Smooth muscle cell (in vitro differentiated cells): ENCODE measurements around the gene SORCS3. TPM values are rescaled to one million over a fixed set of nuclear protein-coding genes. Genes with fewer than 3 reads are reported as not detected.

Source experiments
- DNase-seq: peaks from one replicate; lab custom pipeline; 2025; ENCODE audit not compliant: unreplicated experiment; lab: John Stamatoyannopoulos, UW
- H2AFZ ChIP-seq: fragments of 200-600 bp; sonication (generic); 2 replicates; pipeline ENCODE4 v1.6.0; 2016; ENCODE audit warnings: antibody characterized with exemption, low read depth, mild to moderate bottlenecking
- H3F3A ChIP-seq: fragments of 200-600 bp; sonication (generic); 2 replicates; pipeline ENCODE4 v1.6.0; 2017; ENCODE audit warnings: antibody characterized with exemption, low read depth
- H3K27ac ChIP-seq: fragments of 200-600 bp; sonication (generic); 2 replicates; pipeline ENCODE4 v1.5.1; 2016; ENCODE audit warnings: low read depth, mild to moderate bottlenecking
- H3K27me3 ChIP-seq: fragments of 200-600 bp; sonication (generic); 2 replicates; pipeline ENCODE4 v1.6.1; 2016; ENCODE audit warnings: low read depth, mild to moderate bottlenecking
- H3K36me3 ChIP-seq: fragments of 200-600 bp; sonication (generic); 2 replicates; pipeline ENCODE4 v1.5.1; 2016; ENCODE audit warnings: low read depth
- H3K4me1 ChIP-seq: fragments of 200-600 bp; sonication (generic); 2 replicates; pipeline ENCODE4 v1.5.1; 2016; ENCODE audit warnings: low read depth
- H3K4me2 ChIP-seq: fragments of 200-600 bp; sonication (generic); 2 replicates; pipeline ENCODE4 v1.6.0; 2016; ENCODE audit warnings: mild to moderate bottlenecking
- H3K4me3 ChIP-seq: fragments of 200-600 bp; sonication (generic); 2 replicates; pipeline ENCODE4 v1.5.1; 2016; ENCODE audit warnings: mild to moderate bottlenecking
- H3K79me2 ChIP-seq: fragments of 200-600 bp; sonication (generic); 2 replicates; pipeline ENCODE4 v1.6.0; 2016; ENCODE audit warnings: low read depth, mild to moderate bottlenecking
- H3K9ac ChIP-seq: fragments of 200-600 bp; sonication (generic); 2 replicates; pipeline ENCODE4 v1.6.0; 2016; ENCODE audit warnings: low read depth
- H3K9me3 ChIP-seq: fragments of 200-600 bp; sonication (generic); replicated peaks from 2 replicates; pipeline ENCODE4 v1.5.1; 2016; ENCODE audit warnings: low read depth
- H4K20me1 ChIP-seq: fragments of 200-600 bp; sonication (generic); 2 replicates; pipeline ENCODE4 v1.6.0; 2016; ENCODE audit warnings: low read depth
- CTCF ChIP-seq: fragments of 200-600 bp; sonication (generic); IDR thresholded peaks from 2 replicates; pipeline ENCODE4 v1.5.1; 2017; ENCODE audit warnings: borderline replicate concordance, mild to moderate bottlenecking, antibody characterized with exemption; ENCODE audit not compliant: insufficient read depth, poor library complexity, severe bottlenecking
- WGBS: methylation state at CpG from one replicate; pipeline ENCODE4 v1.1.7; 2016; ENCODE audit warnings: low lambda C conversion rate; 5-methylcytosine and 5-hydroxymethylcytosine counted together
- polyA plus RNA-seq: library from polyadenylated mRNA; unstranded; fragments of >200 nt; fragmentation: Nextera tagmentation; extraction: Ambion mirVana; gene quantifications from 2 replicates; pipeline ENCODE4 v1.2.1, GENCODE V29; 2016
- total RNA-seq: library from RNA; depleted of rRNA; stranded (reverse); fragments of >200 nt; gene quantifications from 2 replicates; pipeline ENCODE4 v1.2.3, GENCODE V29; 2014

Gene SORCS3
- total and polyA plus RNA-seq, 2 experiments from 2014 or later: not detected

GRCh38 chr10:104622598-104623209 is 18.4 kb upstream of the SORCS3 start:
- TF ChIP-seq CTCF: peak; percentile 80

GRCh38 chr10:104630731-104631130 is 10.4 kb upstream of the SORCS3 start:
- WGBS: 94% methylated on average over 26 of the region's 26 CpGs
- no peaks in the 10 kb centered on the region for H3F3A ChIP-seq
- no peak for DNase-seq
- H3K27me3 ChIP-seq: peaks cover 73% of the 10 kb centered on the region
- no peak overlapping the region for H3K4me2 ChIP-seq
- no peak overlapping the region for H3K4me3 ChIP-seq
- no peak overlapping the region for H3K9ac ChIP-seq
- no peak overlapping the region for H2AFZ ChIP-seq
- no peaks in the 10 kb centered on the region for H3K79me2 ChIP-seq
- H4K20me1 ChIP-seq: no peaks in the 10 kb centered on the region
- H3K36me3 ChIP-seq: no peaks in the 10 kb centered on the region
- no peak overlapping the region for H3K27ac ChIP-seq
- TF ChIP-seq CTCF: no peak
- no peaks in the 10 kb centered on the region for H3K4me1 ChIP-seq
- no peaks in the 10 kb centered on the region for H3K9me3 ChIP-seq

More at GRCh38 chr10:104622598-104623209, 18.4 kb upstream of the SORCS3 start:
- H2AFZ ChIP-seq: no peak overlapping the region
- H4K20me1 ChIP-seq: no peaks in the 10 kb centered on the region
- peaks cover 40% of the 10 kb centered on the region for H3K27me3 ChIP-seq
- H3K27ac ChIP-seq: no peak overlapping the region
- H3K36me3 ChIP-seq: no peaks in the 10 kb centered on the region
- H3K79me2 ChIP-seq: no peaks in the 10 kb centered on the region
- no peaks in the 10 kb centered on the region for H3F3A ChIP-seq
- no peaks in the 10 kb centered on the region for H3K4me1 ChIP-seq
- H3K4me2 ChIP-seq: no peak overlapping the region
- H3K9me3 ChIP-seq: no peaks in the 10 kb centered on the region
- H3K4me3 ChIP-seq: no peak overlapping the region
- 36% methylated on average over 4 of the region's 4 CpGs for WGBS
- no peak for DNase-seq
- no peak overlapping the region for H3K9ac ChIP-seq

DNA sequence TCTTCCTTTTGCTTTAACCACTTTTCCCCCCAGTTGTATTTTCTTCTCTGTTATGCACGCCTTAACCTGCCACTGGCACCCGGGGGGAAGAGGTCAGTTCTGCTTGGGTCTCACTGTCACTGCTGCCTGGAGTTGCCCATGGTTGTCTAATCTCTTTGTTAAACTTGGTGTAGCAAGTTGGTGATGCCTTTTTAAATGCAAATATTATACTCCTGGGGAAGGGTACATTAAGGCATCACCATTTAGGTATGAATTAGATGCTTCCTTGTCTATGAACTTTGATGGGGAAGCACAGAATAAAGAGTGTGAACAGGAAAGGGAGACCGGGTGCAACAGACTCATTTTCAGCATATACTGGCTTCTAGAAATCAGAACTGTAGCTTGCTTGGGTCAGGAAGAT is 9.1 kb upstream of the SORCS3 start:
- no peak for DNase-seq
- H3K4me1 ChIP-seq: no peaks in the 10 kb centered on the region
- no peaks in the 10 kb centered on the region for H4K20me1 ChIP-seq
- H2AFZ ChIP-seq: no peak overlapping the region
- 69% methylated on average over 3 of the region's 3 CpGs for WGBS
- no peaks in the 10 kb centered on the region for H3F3A ChIP-seq
- no peak overlapping the region for H3K4me3 ChIP-seq
- H3K9ac ChIP-seq: no peak overlapping the region
- TF ChIP-seq CTCF: no peak
- H3K9me3 ChIP-seq: no peaks in the 10 kb centered on the region
- H3K27ac ChIP-seq: no peak overlapping the region
- H3K4me2 ChIP-seq: no peak overlapping the region
- H3K36me3 ChIP-seq: no peaks in the 10 kb centered on the region
- peaks cover 82% of the 10 kb centered on the region for H3K27me3 ChIP-seq
- H3K79me2 ChIP-seq: no peaks in the 10 kb centered on the region
